NCI-H128 (cell line): ENCODE results near the gene OGA.

Experiments used
- DNase-seq: peaks from one replicate; lab custom pipeline; 2025; ENCODE audit not compliant: unreplicated experiment; lab: John Stamatoyannopoulos, UW

OGA gene

GRCh38 chr10:101776161-101776817 lies 42.0 kb downstream of the OGA start:
- no peak for DNase-seq

GRCh38 chr10:101775273-101776160 lies 42.7 kb downstream of the OGA start, which contains the start of gene FGF8:
FGF8 (minus strand) TSS chr10:101776114; CDS start chr10:101775900, 214 bp downstream.
- no peak for DNase-seq

GRCh38 chr10:101774589-101775272 lies 43.5 kb downstream of the OGA start:
- no peak for DNase-seq

GRCh38 chr10:101773923-101774588 lies 44.2 kb downstream of the OGA start:
- DNase-seq = no peak

GRCh38 chr10:101772895-101773761 lies 45.1 kb downstream of the OGA start:
- no peak for DNase-seq

GRCh38 chr10:101772017-101772894 lies 46.0 kb downstream of the OGA start:
- no peak for DNase-seq

GRCh38 chr10:101771380-101771779 lies 46.9 kb downstream of the OGA start:
- no peak for DNase-seq

- no peak for DNase-seq
Observed at GRCh38 chr10:101770331-101771215, 47.7 kb downstream of the OGA start.

GRCh38 chr10:101769541-101770180 lies 48.6 kb downstream of the OGA start:
- DNase-seq = no peak

GRCh38 chr10:101768791-101769170 lies 49.5 kb downstream of the OGA start:
- DNase-seq = no peak

- DNase-seq = no peak
Observed at GRCh38 chr10:101767966-101768790, 50.1 kb downstream of the OGA start.

GRCh38 chr10:101767600-101767945 lies 50.7 kb downstream of the OGA start:
- DNase-seq = no peak

- no peak for DNase-seq
Observed at GRCh38 chr10:101766753-101767599, 51.3 kb downstream of the OGA start.

GRCh38 chr10:101766306-101766705 lies 51.9 kb downstream of the OGA start:
- DNase-seq = no peak

GRCh38 chr10:101763141-101763846 lies 55.0 kb downstream of the OGA start:
- no peak for DNase-seq
